BJ (cell line): Measurements from ENCODE around the gene STK32C. TPM values are rescaled to one million over a fixed set of nuclear protein-coding genes. Genes with fewer than 3 reads are reported as not detected.

Source experiments
- CTCF ChIA-PET: fragments of 350-600 bp; formaldehyde crosslinking; extraction: SDS; loops from one replicate; lab custom pipeline; 2021; ENCODE audit warnings: antibody characterized with exemption, inconsistent platforms; lab: Yijun Ruan, JAX
- POLR2A ChIA-PET: fragments of 300-600 bp; sonication (Branson Sonifier 250); formaldehyde crosslinking; extraction: SDS; loops from one replicate; lab custom pipeline; 2021; ENCODE audit warnings: antibody characterized with exemption; lab: Charles Lee
- DNase-seq: peaks from one replicate; pipeline ENCODE4 v3.0.0-alpha.2; 2011; ENCODE audit warnings: low read depth
- H3K27me3 ChIP-seq: 2 replicates; pipeline ENCODE4 v1.6.0; 2011; ENCODE audit warnings: low read length; ENCODE audit not compliant: control insufficient read depth, insufficient read depth
- H3K36me3 ChIP-seq: 2 replicates; pipeline ENCODE4 v1.5.1; 2011; ENCODE audit warnings: low read length; ENCODE audit not compliant: control insufficient read depth, insufficient read depth
- H3K4me3 ChIP-seq: 2 replicates; pipeline ENCODE4 v1.5.1; 2011; ENCODE audit warnings: low read depth, mild to moderate bottlenecking, control low read depth, low read length
- polyA plus RNA-seq: library from polyadenylated mRNA; depleted of rRNA; stranded (reverse); fragments of >200 nt; gene quantifications from 2 replicates; pipeline ENCODE4 v1.2.3, GENCODE V29; 2011
- TF ChIP-seq, protein P1 (sequence below): IDR thresholded peaks from 2 replicates; pipeline ENCODE4 v1.5.1; 2011; ENCODE audit warnings: low read depth, mild to moderate bottlenecking, control low read depth, inconsistent platforms, low read length, moderate library complexity; ENCODE audit not compliant: insufficient read depth

STK32C gene
- polyA plus RNA-seq, 1 experiment = 12.1 TPM

- no peak overlapping the region for H3K4me3 ChIP-seq
- no peak for DNase-seq
- H3K27me3 ChIP-seq = no peaks in the 10 kb centered on the region
- CTCF ChIA-PET = interaction anchor here (0.7 kb wide), 1 partner anchor 15 kb away, joined by 3 read pairs; no protein-coding TSS in a partner anchor
- TF ChIP-seq, protein P1, sequence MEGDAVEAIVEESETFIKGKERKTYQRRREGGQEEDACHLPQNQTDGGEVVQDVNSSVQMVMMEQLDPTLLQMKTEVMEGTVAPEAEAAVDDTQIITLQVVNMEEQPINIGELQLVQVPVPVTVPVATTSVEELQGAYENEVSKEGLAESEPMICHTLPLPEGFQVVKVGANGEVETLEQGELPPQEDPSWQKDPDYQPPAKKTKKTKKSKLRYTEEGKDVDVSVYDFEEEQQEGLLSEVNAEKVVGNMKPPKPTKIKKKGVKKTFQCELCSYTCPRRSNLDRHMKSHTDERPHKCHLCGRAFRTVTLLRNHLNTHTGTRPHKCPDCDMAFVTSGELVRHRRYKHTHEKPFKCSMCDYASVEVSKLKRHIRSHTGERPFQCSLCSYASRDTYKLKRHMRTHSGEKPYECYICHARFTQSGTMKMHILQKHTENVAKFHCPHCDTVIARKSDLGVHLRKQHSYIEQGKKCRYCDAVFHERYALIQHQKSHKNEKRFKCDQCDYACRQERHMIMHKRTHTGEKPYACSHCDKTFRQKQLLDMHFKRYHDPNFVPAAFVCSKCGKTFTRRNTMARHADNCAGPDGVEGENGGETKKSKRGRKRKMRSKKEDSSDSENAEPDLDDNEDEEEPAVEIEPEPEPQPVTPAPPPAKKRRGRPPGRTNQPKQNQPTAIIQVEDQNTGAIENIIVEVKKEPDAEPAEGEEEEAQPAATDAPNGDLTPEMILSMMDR = no peak
- POLR2A ChIA-PET = no interaction called here
- H3K36me3 ChIP-seq = no peaks in the 10 kb centered on the region
These were observed 6.1 kb upstream of the STK32C start for GRCh38 chr10:132313865-132314264.

- H3K4me3 ChIP-seq = no peak overlapping the region
- ChIA-PET POLR2A (no interaction called here), CTCF (no interaction called here)
- no peaks in the 10 kb centered on the region for H3K27me3 ChIP-seq
- H3K36me3 ChIP-seq = no peaks in the 10 kb centered on the region
- no peak for DNase-seq
- TF ChIP-seq, protein P1 = no peak
These were observed 5.6 kb upstream of the STK32C start for GRCh38 chr10:132313305-132313704.

DNA sequence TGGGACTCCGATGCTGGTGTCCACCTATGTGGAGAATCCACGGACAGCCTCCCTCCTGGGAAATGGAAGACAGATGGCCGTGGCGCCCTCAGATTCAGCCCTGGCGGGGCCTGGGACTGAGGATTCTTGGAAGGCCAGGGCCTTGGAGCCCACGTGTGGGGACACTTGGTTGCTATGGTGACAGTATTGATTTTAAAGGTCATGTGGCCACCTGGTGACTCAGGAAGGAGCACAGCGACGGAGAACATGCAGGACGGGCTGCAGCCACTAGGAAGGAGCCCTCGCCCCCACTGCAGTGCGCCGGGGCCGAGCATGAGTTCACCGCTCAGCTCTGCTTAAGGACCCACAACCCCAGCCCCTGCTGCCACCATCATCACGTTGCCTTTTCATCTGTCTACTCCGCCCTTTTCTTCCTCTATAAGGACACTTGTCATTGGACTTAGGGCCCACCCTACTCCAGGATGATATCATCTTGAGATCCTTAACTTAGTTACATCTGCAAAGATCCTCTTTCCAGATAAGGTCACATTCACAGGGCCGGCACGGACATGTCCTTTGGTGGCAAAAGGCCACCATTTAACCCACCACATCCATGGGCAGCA is 3.7 kb upstream of the STK32C start:
- CTCF ChIA-PET = no interaction called here
- DNase-seq = no peak
- Histone ChIP-seq H3K27me3 (no peaks in the 10 kb centered on the region; the same call in 1 of the 2 replicates), H3K4me3 (no peak overlapping the region), H3K36me3 (no peaks in the 10 kb centered on the region)
- TF ChIP-seq, protein P1 = no peak
- POLR2A ChIA-PET = no interaction called here

DNA sequence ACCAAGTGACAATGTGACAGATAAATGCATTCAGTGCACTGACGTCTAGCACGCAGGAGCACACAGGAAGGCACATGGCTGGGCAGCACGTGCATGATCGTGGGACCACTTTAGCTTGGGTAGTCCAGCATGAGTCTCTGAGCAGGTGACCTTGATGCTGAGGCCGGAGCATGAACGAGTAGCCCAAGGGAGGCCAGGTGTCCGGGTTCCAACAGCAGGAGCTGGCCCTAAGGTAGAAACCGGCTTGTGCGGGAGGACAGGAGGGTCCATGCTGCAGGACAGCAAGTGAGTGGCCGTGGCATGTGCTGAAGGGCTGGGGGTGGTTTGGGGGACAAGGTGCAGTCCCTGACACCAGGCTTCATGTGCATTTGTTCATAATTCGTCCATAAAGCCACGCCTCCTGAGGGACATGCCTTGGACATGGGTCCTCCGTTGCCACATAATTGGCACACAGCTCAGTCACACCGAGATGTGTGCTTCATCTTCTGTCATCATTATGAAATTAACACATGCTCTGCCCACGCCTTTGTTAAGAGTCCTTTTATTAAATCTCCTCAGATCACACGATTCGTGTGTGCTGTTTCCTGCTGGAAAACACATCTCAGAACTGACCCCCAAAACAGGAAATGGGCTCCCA is 3.1 kb upstream of the STK32C start:
- Histone ChIP-seq H3K27me3 (no peaks in the 10 kb centered on the region; the same call in 1 of the 2 replicates), H3K4me3 (no peak overlapping the region), H3K36me3 (no peaks in the 10 kb centered on the region)
- CTCF ChIA-PET = no interaction called here
- TF ChIP-seq, protein P1 = no peak
- POLR2A ChIA-PET = no interaction called here
- no peak for DNase-seq

DNA sequence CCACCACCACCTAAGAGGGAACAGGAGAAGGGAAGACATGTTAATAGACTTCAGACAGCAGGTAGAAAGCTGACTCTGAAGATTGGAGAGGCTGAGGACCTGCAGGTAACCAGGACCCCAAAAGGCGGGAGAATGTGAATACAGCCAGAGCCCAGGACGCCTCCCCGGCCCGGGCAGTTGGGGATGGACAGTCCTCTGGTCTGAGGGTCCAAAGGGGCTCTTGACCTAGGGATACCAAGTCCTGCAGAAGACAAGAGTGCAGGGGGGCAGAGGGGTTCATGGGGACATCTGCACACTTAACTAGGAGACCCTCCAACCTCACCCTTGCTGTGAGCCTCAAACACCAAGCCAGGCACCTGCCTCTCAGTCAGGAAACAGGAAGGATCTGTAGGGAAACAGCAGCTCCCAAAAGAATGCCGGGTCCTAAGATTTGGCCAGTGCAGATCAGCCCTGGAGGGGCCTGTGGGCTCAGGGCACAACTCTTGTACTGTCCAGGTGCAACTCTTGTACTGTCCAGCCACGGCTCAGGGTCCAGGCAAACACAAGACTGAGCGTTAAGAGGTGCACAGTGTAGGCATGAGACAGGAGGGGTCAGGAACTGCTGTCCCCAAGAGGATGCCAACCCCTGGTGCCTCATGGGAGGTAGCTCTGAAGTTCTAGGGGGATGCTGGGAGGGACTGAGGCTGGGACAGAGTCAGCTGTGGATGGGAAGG is 2.3 kb upstream of the STK32C start:
- H3K4me3 ChIP-seq = no peak overlapping the region
- TF ChIP-seq, protein P1 = no peak
- no peaks in the 10 kb centered on the region; the same call in 1 of the 2 replicates for H3K27me3 ChIP-seq
- ChIA-PET CTCF (no interaction called here), POLR2A (no interaction called here)
- no peak for DNase-seq
- H3K36me3 ChIP-seq = no peaks in the 10 kb centered on the region
